ENCODE results near the gene NONO. TPM values are rescaled to one million over a fixed set of nuclear protein-coding genes. Genes with fewer than 3 reads are reported as not detected.
"Not testable (repeated sequence)": the region's sequence is repeated elsewhere in the genome, so short reads cannot be mapped to it uniquely, and the experiment has no call there.

NONO gene
- total RNA-seq, 1 experiment from 2014 or later = 705 TPM

DNA sequence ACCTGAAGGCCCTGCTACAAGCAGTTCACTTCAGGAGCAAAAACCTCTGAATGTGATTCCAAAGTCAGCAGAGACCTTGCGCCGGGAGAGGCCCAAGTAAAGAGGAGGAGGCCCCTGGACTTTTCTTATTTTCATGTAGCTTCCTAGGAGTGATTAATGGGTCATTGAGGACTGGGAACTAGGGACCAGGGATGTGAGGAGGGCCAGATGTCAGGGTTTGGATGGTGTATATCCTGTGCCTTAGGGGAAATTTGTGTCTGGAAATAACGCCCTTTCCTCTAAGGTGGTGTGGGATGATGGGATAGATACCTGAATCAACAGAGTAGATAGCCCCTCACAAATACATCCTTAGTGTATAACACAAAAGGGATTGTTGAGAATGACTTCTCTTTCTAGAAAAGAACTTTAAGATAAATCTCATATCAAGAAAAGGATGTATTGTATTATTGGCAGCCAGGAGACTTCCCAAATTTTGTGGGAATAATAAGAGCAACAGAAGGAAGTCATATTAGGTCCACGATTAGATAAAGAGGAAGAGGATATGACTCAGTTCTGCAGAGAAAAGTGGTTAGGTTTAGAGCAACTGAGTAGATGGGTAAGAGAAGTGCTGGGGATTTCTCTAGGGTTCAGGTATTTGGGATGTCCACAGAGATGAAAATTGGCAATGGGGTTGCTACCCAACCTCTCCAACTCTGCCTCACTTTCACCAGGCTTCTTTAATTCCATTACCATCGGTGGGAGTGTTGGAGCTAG lies 19.2 kb downstream of the NONO start:
- H3K4me3 ChIP-seq (ENCODE audit: low read depth, low read length, poor library complexity, severe bottlenecking) = no peak overlapping the region
- ChIA-PET POLR2A (ENCODE audit: low non-redundant PET) (interaction anchor here (0.6 kb wide), 1 partner anchor 49 kb away, joined by 5 read pairs; the partner anchor contains the start of gene ZMYM3), CTCF (no interaction called here)
- H3K27ac ChIP-seq (ENCODE audit: low read depth, low read length, poor library complexity, severe bottlenecking) = no peak overlapping the region
- H3K4me1 ChIP-seq (ENCODE audit: insufficient read depth, low read length, poor library complexity, severe bottlenecking) = no peaks in the 10 kb centered on the region
- no peak for DNase-seq (ENCODE audit: low spot score)
- H3K36me3 ChIP-seq (ENCODE audit: insufficient read depth, low read length, poor library complexity, severe bottlenecking) = peaks cover 34% of the 10 kb centered on the region
- TF ChIP-seq, protein P1, sequence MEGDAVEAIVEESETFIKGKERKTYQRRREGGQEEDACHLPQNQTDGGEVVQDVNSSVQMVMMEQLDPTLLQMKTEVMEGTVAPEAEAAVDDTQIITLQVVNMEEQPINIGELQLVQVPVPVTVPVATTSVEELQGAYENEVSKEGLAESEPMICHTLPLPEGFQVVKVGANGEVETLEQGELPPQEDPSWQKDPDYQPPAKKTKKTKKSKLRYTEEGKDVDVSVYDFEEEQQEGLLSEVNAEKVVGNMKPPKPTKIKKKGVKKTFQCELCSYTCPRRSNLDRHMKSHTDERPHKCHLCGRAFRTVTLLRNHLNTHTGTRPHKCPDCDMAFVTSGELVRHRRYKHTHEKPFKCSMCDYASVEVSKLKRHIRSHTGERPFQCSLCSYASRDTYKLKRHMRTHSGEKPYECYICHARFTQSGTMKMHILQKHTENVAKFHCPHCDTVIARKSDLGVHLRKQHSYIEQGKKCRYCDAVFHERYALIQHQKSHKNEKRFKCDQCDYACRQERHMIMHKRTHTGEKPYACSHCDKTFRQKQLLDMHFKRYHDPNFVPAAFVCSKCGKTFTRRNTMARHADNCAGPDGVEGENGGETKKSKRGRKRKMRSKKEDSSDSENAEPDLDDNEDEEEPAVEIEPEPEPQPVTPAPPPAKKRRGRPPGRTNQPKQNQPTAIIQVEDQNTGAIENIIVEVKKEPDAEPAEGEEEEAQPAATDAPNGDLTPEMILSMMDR (conservative IDR thresholded peaks at IDR 0.05; ENCODE audit: low read depth, low read length) = no peak
- no peak for TF ChIP-seq EZH2 (IDR thresholded peaks at IDR 0.05; ENCODE audit: borderline replicate concordance, low read depth, low read length, poor library complexity, severe bottlenecking)
- H3K27me3 ChIP-seq (replicated peaks; ENCODE audit: insufficient read depth, low read depth, low read length, poor library complexity) = no peaks in the 10 kb centered on the region
- no TSS peak for BruUV-seq (replicated peaks)
- intact Hi-C loops (cut with micrococcal nuclease; ENCODE audit: unreplicated experiment) = no loop called here
- no peaks in the 10 kb centered on the region for H3K9me3 ChIP-seq (ENCODE audit: low read depth, low read length, poor library complexity, severe bottlenecking)

DNA sequence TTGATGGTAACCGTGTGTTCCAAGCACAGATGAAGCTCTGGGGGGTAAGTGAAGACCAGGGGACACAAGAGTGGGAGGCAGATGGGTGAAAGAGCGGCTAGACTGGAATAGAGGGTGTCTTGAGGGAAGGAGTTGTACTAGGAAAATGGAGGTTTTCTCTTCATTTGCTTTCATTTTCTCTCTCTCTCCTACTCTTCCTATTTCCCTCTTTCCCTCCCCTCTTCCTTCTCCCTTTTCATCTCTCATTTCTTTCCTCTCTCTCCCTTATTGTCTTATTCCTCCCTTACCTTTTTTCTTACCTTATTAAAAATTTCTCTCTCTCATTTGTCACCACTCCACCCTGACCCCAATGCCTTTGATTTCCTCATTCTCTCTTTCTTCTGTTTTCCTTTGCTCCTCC lies 21.1 kb downstream of the NONO start:
- peaks cover 17% of the 10 kb centered on the region for H3K36me3 ChIP-seq (ENCODE audit: insufficient read depth, low read length, poor library complexity, severe bottlenecking)
- DNase-seq (ENCODE audit: low spot score) = no peak
- no peaks in the 10 kb centered on the region for H3K27me3 ChIP-seq (replicated peaks; ENCODE audit: insufficient read depth, low read depth, low read length, poor library complexity)
- intact Hi-C loops (cut with micrococcal nuclease; ENCODE audit: unreplicated experiment) = no loop called here
- no TSS peak for BruUV-seq (replicated peaks)
- no peak overlapping the region for H3K4me3 ChIP-seq (ENCODE audit: low read depth, low read length, poor library complexity, severe bottlenecking)
- no peak for TF ChIP-seq EZH2 (IDR thresholded peaks at IDR 0.05; ENCODE audit: borderline replicate concordance, low read depth, low read length, poor library complexity, severe bottlenecking)
- ChIA-PET CTCF (no interaction called here), POLR2A (ENCODE audit: low non-redundant PET) (no interaction called here)
- no peaks in the 10 kb centered on the region for H3K4me1 ChIP-seq (ENCODE audit: insufficient read depth, low read length, poor library complexity, severe bottlenecking)
- H3K9me3 ChIP-seq (ENCODE audit: low read depth, low read length, poor library complexity, severe bottlenecking) = no peaks in the 10 kb centered on the region
- no peak overlapping the region for H3K27ac ChIP-seq (ENCODE audit: low read depth, low read length, poor library complexity, severe bottlenecking)

GRCh38 chrX:71315917-71316316 lies 32.5 kb downstream of the NONO start:
- no peaks in the 10 kb centered on the region for H3K9me3 ChIP-seq (ENCODE audit: low read depth, low read length, poor library complexity, severe bottlenecking)
- H3K27ac ChIP-seq (ENCODE audit: low read depth, low read length, poor library complexity, severe bottlenecking) = no peak overlapping the region
- CTCF ChIA-PET = no interaction called here
- BruUV-seq (replicated peaks) = no TSS peak
- intact Hi-C loops (cut with micrococcal nuclease; ENCODE audit: unreplicated experiment) = no loop called here
- DNase-seq (ENCODE audit: low spot score) = no peak
- no peaks in the 10 kb centered on the region for H3K36me3 ChIP-seq (ENCODE audit: insufficient read depth, low read length, poor library complexity, severe bottlenecking)
- POLR2A ChIA-PET (ENCODE audit: low non-redundant PET) = no interaction called here
- H3K4me1 ChIP-seq (ENCODE audit: insufficient read depth, low read length, poor library complexity, severe bottlenecking) = no peaks in the 10 kb centered on the region
- H3K27me3 ChIP-seq (replicated peaks; ENCODE audit: insufficient read depth, low read depth, low read length, poor library complexity) = no peaks in the 10 kb centered on the region
- no peak for TF ChIP-seq EZH2 (IDR thresholded peaks at IDR 0.05; ENCODE audit: borderline replicate concordance, low read depth, low read length, poor library complexity, severe bottlenecking)
- TF ChIP-seq, protein P1 (conservative IDR thresholded peaks at IDR 0.05; ENCODE audit: low read depth, low read length) = no peak
- no peak overlapping the region for H3K4me3 ChIP-seq (ENCODE audit: low read depth, low read length, poor library complexity, severe bottlenecking)

DNA sequence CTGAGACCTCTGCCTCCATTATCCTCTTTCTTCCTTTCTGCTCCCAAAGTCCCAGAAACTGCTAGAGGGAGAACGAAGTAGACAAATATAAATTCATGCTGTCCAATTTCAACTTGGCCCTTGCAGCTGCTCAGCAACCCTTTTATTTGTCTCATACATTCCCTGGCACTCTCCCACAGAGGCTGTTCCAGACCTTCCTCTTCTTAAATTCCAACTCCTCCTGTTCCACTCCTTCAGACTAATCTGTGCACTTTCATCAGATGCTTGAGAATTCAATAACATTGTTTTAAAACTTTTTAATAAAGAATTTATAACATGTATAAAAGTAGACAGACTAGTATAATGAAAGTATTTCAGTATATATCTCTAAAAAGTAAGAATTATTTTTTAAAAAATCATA lies 33.5 kb downstream of the NONO start:
- H3K36me3 ChIP-seq (ENCODE audit: insufficient read depth, low read length, poor library complexity, severe bottlenecking); H3K4me3 ChIP-seq (ENCODE audit: low read depth, low read length, poor library complexity, severe bottlenecking); H3K4me1 ChIP-seq (ENCODE audit: insufficient read depth, low read length, poor library complexity, severe bottlenecking); CTCF ChIA-PET; H3K27ac ChIP-seq (ENCODE audit: low read depth, low read length, poor library complexity, severe bottlenecking); H3K27me3 ChIP-seq (replicated peaks; ENCODE audit: insufficient read depth, low read depth, low read length, poor library complexity); H3K9me3 ChIP-seq (ENCODE audit: low read depth, low read length, poor library complexity, severe bottlenecking); intact Hi-C loops (cut with micrococcal nuclease; ENCODE audit: unreplicated experiment); DNase-seq (ENCODE audit: low spot score); BruUV-seq (replicated peaks); POLR2A ChIA-PET (ENCODE audit: low non-redundant PET): not testable (repeated sequence)

Measured in A673 (cell line).